HEK293T (cell line): ENCODE data around the gene LILRB2.

Experiments
- CTCF ChIA-PET: fragments of 350-600 bp; formaldehyde crosslinking; extraction: SDS; loops from one replicate; lab custom pipeline; 2021; ENCODE audit warnings: antibody characterized with exemption, inconsistent platforms; lab: Yijun Ruan, JAX
- POLR2A ChIA-PET: fragments of 350-600 bp; formaldehyde crosslinking; extraction: SDS; loops from one replicate; lab custom pipeline; 2020; ENCODE audit warnings: antibody characterized with exemption, inconsistent platforms; lab: Yijun Ruan, JAX
- DNase-seq: peaks from one replicate; pipeline ENCODE4 v3.0.0; 2012; ENCODE audit warnings: mixed read lengths; ENCODE audit errors: extremely low spot score
- ARNT ChIP-seq: fragments of 450-650 bp; IDR thresholded peaks from 2 replicates; pipeline ENCODE4 v1.6.1; 2017; ENCODE audit warnings: mild to moderate bottlenecking
- BHLHE40 ChIP-seq: fragments of 450-650 bp; IDR thresholded peaks from 2 replicates; pipeline ENCODE4 v1.6.1; 2016; ENCODE audit warnings: mild to moderate bottlenecking, moderate library complexity, borderline replicate concordance
- CTBP1 ChIP-seq: fragments of 450-650 bp; IDR thresholded peaks from 2 replicates; pipeline ENCODE4 v1.6.1; 2016; ENCODE audit warnings: borderline replicate concordance
- ELF4 ChIP-seq: fragments of 450-650 bp; IDR thresholded peaks from 2 replicates; pipeline ENCODE4 v1.6.1; 2017; ENCODE audit warnings: antibody characterized with exemption
- FOXA1 ChIP-seq: fragments of 450-650 bp; IDR thresholded peaks from 2 replicates; pipeline ENCODE4 v1.6.1; 2016; ENCODE audit warnings: mild to moderate bottlenecking
- FOXK2 ChIP-seq: fragments of 450-650 bp; IDR thresholded peaks from 2 replicates; pipeline ENCODE4 v1.6.1; 2016; ENCODE audit warnings: mild to moderate bottlenecking
- FOXM1 ChIP-seq: fragments of 450-650 bp; IDR thresholded peaks from 2 replicates; pipeline ENCODE4 v1.6.1; 2017; ENCODE audit warnings: mild to moderate bottlenecking, borderline replicate concordance
- HDGF ChIP-seq: fragments of 450-650 bp; IDR thresholded peaks from 2 replicates; pipeline ENCODE4 v1.6.1; 2017; ENCODE audit warnings: antibody characterized with exemption, borderline replicate concordance
- L3MBTL2 ChIP-seq: fragments of 450-650 bp; conservative IDR thresholded peaks from 2 replicates; pipeline ENCODE4 v1.6.1; 2016; ENCODE audit warnings: mild to moderate bottlenecking
- LEF1 ChIP-seq: fragments of 450-650 bp; IDR thresholded peaks from 2 replicates; pipeline ENCODE4 v1.6.1; 2017; ENCODE audit warnings: mild to moderate bottlenecking, borderline replicate concordance
- NFRKB ChIP-seq: fragments of 450-650 bp; IDR thresholded peaks from 2 replicates; pipeline ENCODE4 v1.6.1; 2016; ENCODE audit warnings: mild to moderate bottlenecking, moderate library complexity
- PKNOX1 ChIP-seq: fragments of 450-650 bp; IDR thresholded peaks from 2 replicates; pipeline ENCODE4 v1.6.1; 2016
- SP1 ChIP-seq: fragments of 450-650 bp; IDR thresholded peaks from 2 replicates; pipeline ENCODE4 v1.6.1; 2017
- SUZ12 ChIP-seq: fragments of 450-650 bp; IDR thresholded peaks from 2 replicates; pipeline ENCODE4 v1.6.1; 2016; ENCODE audit warnings: mild to moderate bottlenecking
- TARDBP ChIP-seq: fragments of 450-650 bp; IDR thresholded peaks from 2 replicates; pipeline ENCODE4 v1.6.1; 2016
- ZNF384 ChIP-seq: fragments of 450-650 bp; IDR thresholded peaks from 2 replicates; pipeline ENCODE4 v1.6.1; 2016

LILRB2 gene

GRCh38 chr19:54315956-54316355 lies 35.0 kb upstream of the LILRB2 start:
- CTCF ChIA-PET = no interaction called here
- POLR2A ChIA-PET = no interaction called here
- DNase-seq = no peak
- TF ChIP-seq ARNT = no peak
- TF ChIP-seq FOXM1 = no peak
- TF ChIP-seq PKNOX1 = no peak
- no peak for TF ChIP-seq CTBP1
- TF ChIP-seq LEF1 = no peak
- TF ChIP-seq BHLHE40 = no peak
- no peak for TF ChIP-seq ELF4
- no peak for TF ChIP-seq TARDBP
- no peak for TF ChIP-seq HDGF
- TF ChIP-seq NFRKB = no peak
- no peak for TF ChIP-seq L3MBTL2
- no peak for TF ChIP-seq ZNF384

- ChIA-PET POLR2A (interaction anchor here (0.7 kb wide), 1 partner anchor 189 kb away, joined by 3 read pairs; no protein-coding TSS in a partner anchor), CTCF (no interaction called here)
- TF ChIP-seq PKNOX1 (no peak), HDGF (no peak), L3MBTL2 (no peak), ZNF384 (no peak), FOXK2 (no peak), SUZ12 (no peak), SP1 (no peak), ELF4 (no peak), LEF1 (no peak), NFRKB (no peak), CTBP1 (no peak), FOXA1 (no peak), BHLHE40 (no peak), TARDBP (no peak), ARNT (no peak), FOXM1 (no peak)
- no peak for DNase-seq
Observed at GRCh38 chr19:54312436-54313377, 31.8 kb upstream of the LILRB2 start, which contains the start of gene LILRA5. Gene LILRA5 (minus strand): TSS chr19:54313166. CDS start chr19:54313019, 147 bp downstream.

GRCh38 chr19:54312011-54312410 lies 31.1 kb upstream of the LILRB2 start:
- no peak for DNase-seq
- TF ChIP-seq L3MBTL2 = no peak
- no peak for TF ChIP-seq SP1
- no peak for TF ChIP-seq FOXM1
- TF ChIP-seq ELF4 = no peak
- no peak for TF ChIP-seq CTBP1
- TF ChIP-seq PKNOX1 = no peak
- no peak for TF ChIP-seq NFRKB
- no peak for TF ChIP-seq ARNT
- TF ChIP-seq BHLHE40 = no peak
- no peak for TF ChIP-seq LEF1
- no peak for TF ChIP-seq HDGF
- no peak for TF ChIP-seq ZNF384
- no peak for TF ChIP-seq FOXK2
- no peak for TF ChIP-seq FOXA1
- no peak for TF ChIP-seq TARDBP
- TF ChIP-seq SUZ12 = no peak
- POLR2A ChIA-PET = no interaction called here
- CTCF ChIA-PET = interaction anchor here (1.0 kb wide), 1 partner anchor 12 kb away, joined by 3 read pairs; no protein-coding TSS in a partner anchor

GRCh38 chr19:54311486-54311885 lies 30.6 kb upstream of the LILRB2 start:
- CTCF ChIA-PET = interaction anchor here (1.0 kb wide), 1 partner anchor 13 kb away, joined by 3 read pairs; no protein-coding TSS in a partner anchor
- no peak for DNase-seq
- POLR2A ChIA-PET = no interaction called here
- TF ChIP-seq FOXA1 (no peak), HDGF (no peak), L3MBTL2 (no peak), ARNT (no peak), BHLHE40 (no peak), ELF4 (no peak), FOXM1 (no peak), NFRKB (no peak), SP1 (no peak), CTBP1 (no peak), TARDBP (no peak), ZNF384 (no peak), PKNOX1 (no peak), LEF1 (no peak), FOXK2 (no peak), SUZ12 (no peak)

- CTCF ChIA-PET = interaction anchor here (0.6 to 1.1 kb wide), 2 partner anchors 9 to 45 kb away, joined by 3 read pairs; no protein-coding TSS in a partner anchor
- DNase-seq = no peak
- POLR2A ChIA-PET = no interaction called here
- no peak for TF ChIP-seq TARDBP
- TF ChIP-seq ARNT = no peak
- no peak for TF ChIP-seq SP1
- no peak for TF ChIP-seq LEF1
- no peak for TF ChIP-seq FOXM1
- no peak for TF ChIP-seq HDGF
- TF ChIP-seq SUZ12 = no peak
- TF ChIP-seq PKNOX1 = no peak
- no peak for TF ChIP-seq CTBP1
- TF ChIP-seq NFRKB = no peak
Observed at GRCh38 chr19:54310543-54310942, 29.6 kb upstream of the LILRB2 start.
